B cell (primary cell): ENCODE results near the gene PYCARD.

Experiments used
- CTCF ChIP-seq: fragments of 200-600 bp; IDR thresholded peaks from one replicate; pipeline ENCODE4 v1.8.0; 2022; ENCODE audit warnings: antibody characterized with exemption, mild to moderate bottlenecking
- EZH2 ChIP-seq: IDR thresholded peaks from 2 replicates; pipeline ENCODE4 v1.6.1; 2012; ENCODE audit warnings: borderline replicate concordance, low read depth, mild to moderate bottlenecking, moderate library complexity, low read length; ENCODE audit not compliant: insufficient read depth, poor library complexity, severe bottlenecking

GRCh38 chr16:31196324-31197088, 6.1 kb downstream of the PYCARD start:
- TF ChIP-seq CTCF (no peak), EZH2 (no peak)
